ENCODE data around the gene SLC26A6. TPM values are rescaled to one million over a fixed set of nuclear protein-coding genes. Genes with fewer than 3 reads are reported as not detected.

The SLC26A6 gene
- total and polyA plus RNA-seq, 2 of the 13 experiments (the other 11 are each of a cell fraction or from before 2014, with no cell fraction given), result 40.7 to 184 TPM

GRCh38 chr3:48609088-48610005 lies 25.9 kb downstream of the SLC26A6 start, which contains the start of gene UQCRC1 (continued):
- TF ChIP-seq TRAFD1 (CRISPR knock-in tag; IDR thresholded peaks at IDR 0.05; ENCODE audit: borderline replicate concordance) (peak; percentile 63; the same call in 1 of the 2 replicates), ZMYM4 (CRISPR knock-in tag; IDR thresholded peaks at IDR 0.05) (peak; percentile 82), FOXP4 (CRISPR knock-in tag; IDR thresholded peaks at IDR 0.05) (no peak), ELF1 (CRISPR knock-in tag; IDR thresholded peaks at IDR 0.05) (no peak), ZNF276 (CRISPR knock-in tag; IDR thresholded peaks at IDR 0.05; ENCODE audit: low read depth) (no peak; the same call in 1 of the 2 replicates), SCMH1 (CRISPR knock-in tag; IDR thresholded peaks at IDR 0.05; ENCODE audit: borderline replicate concordance) (no peak), PHF8 (CRISPR knock-in tag; IDR thresholded peaks at IDR 0.05) (peak; percentile 99), BRCA1 (CRISPR knock-in tag; IDR thresholded peaks at IDR 0.05) (0 out of 2 replicates have a peak, but pooled peaks have one; percentile 25), RAD51 (IDR thresholded peaks at IDR 0.05; ENCODE audit: borderline replicate concordance) (no peak), ZNF570 (CRISPR knock-in tag; IDR thresholded peaks at IDR 0.05; ENCODE audit: borderline replicate concordance) (no peak), ZNF138 (CRISPR knock-in tag; IDR thresholded peaks at IDR 0.05; ENCODE audit: low read depth) (peak; percentile 58), ZNF124 (CRISPR knock-in tag; IDR thresholded peaks at IDR 0.05) (0 out of 2 replicates have a peak, but pooled peaks have one; percentile 50), ZNF230 (CRISPR knock-in tag; IDR thresholded peaks at IDR 0.05) (0 out of 2 replicates have a peak, but pooled peaks have one; percentile 33), E2F1 (CRISPR knock-in tag; IDR thresholded peaks at IDR 0.05) (peak; percentile 85), ZNF354B (CRISPR knock-in tag; IDR thresholded peaks at IDR 0.05) (no peak), ZFP37 (CRISPR knock-in tag; IDR thresholded peaks at IDR 0.05; ENCODE audit: borderline replicate concordance) (no peak; the same call in 1 of the 2 replicates), ATF6 (CRISPR knock-in tag; conservative IDR thresholded peaks at IDR 0.05) (no peak), ARNT (IDR thresholded peaks at IDR 0.05) (no peak), MATR3 (CRISPR knock-in tag; IDR thresholded peaks at IDR 0.05) (no peak), FOXK2 (IDR thresholded peaks at IDR 0.05) (peak; percentile 48; the same call in 1 of the 2 replicates)

All from HepG2 (cell line).